ENCODE results near the gene MLYCD.
A peak's percentile ranks its signal among the peaks of the same experiment; 100 is the strongest.

Gene MLYCD

GRCh38 chr16:83899272-83899897, 470 bp downstream of the MLYCD start:
- peak; percentile 7 to 49 for DNase-seq (ENCODE audit: low read depth in 2 of 2, low spot score in 1 of 2)

- DNase-seq (ENCODE audit: low read depth in 2 of 2, low spot score in 1 of 2) = no peak
These were observed 1.1 kb downstream of the MLYCD start for GRCh38 chr16:83899978-83900377.

GRCh38 chr16:83900571-83900970, 1.7 kb downstream of the MLYCD start:
- DNase-seq (ENCODE audit: low read depth in 2 of 2, low spot score in 1 of 2) = no peak

- DNase-seq (ENCODE audit: low read depth in 2 of 2, low spot score in 1 of 2) = no peak
These were observed 2.2 kb downstream of the MLYCD start for GRCh38 chr16:83901101-83901500.

GRCh38 chr16:83903751-83904150, 4.8 kb downstream of the MLYCD start:
- no peak for DNase-seq (ENCODE audit: low read depth in 2 of 2, low spot score in 1 of 2)

GRCh38 chr16:83906683-83907082, 7.8 kb downstream of the MLYCD start:
- no peak for DNase-seq (ENCODE audit: low read depth in 2 of 2, low spot score in 1 of 2)

- DNase-seq (ENCODE audit: low read depth in 2 of 2, low spot score in 1 of 2) = no peak
These were observed 8.2 kb downstream of the MLYCD start for GRCh38 chr16:83907111-83907510.

GRCh38 chr16:83907631-83908250, 8.8 kb downstream of the MLYCD start:
- DNase-seq (ENCODE audit: low read depth in 2 of 2, low spot score in 1 of 2) = no peak

GRCh38 chr16:83908798-83909197, 9.9 kb downstream of the MLYCD start:
- no peak for DNase-seq (ENCODE audit: low read depth in 2 of 2, low spot score in 1 of 2)

- DNase-seq (ENCODE audit: low read depth in 2 of 2, low spot score in 1 of 2) = no peak
These were observed 12.4 kb downstream of the MLYCD start for GRCh38 chr16:83911290-83911689.

GRCh38 chr16:83912519-83913244, 13.8 kb downstream of the MLYCD start:
- DNase-seq (ENCODE audit: low read depth in 2 of 2, low spot score in 1 of 2) = no peak

GRCh38 chr16:83913245-83913633, 14.3 kb downstream of the MLYCD start:
- no peak for DNase-seq (ENCODE audit: low read depth in 2 of 2, low spot score in 1 of 2)

GRCh38 chr16:83914091-83914710, 15.3 kb downstream of the MLYCD start:
- DNase-seq (ENCODE audit: low read depth in 2 of 2, low spot score in 1 of 2) = no peak

GRCh38 chr16:83915081-83915480, 16.2 kb downstream of the MLYCD start:
- DNase-seq (ENCODE audit: low read depth in 2 of 2, low spot score in 1 of 2) = no peak

GRCh38 chr16:83915491-83915890, 16.6 kb downstream of the MLYCD start:
- DNase-seq (ENCODE audit: low read depth in 2 of 2, low spot score in 1 of 2) = no peak

GRCh38 chr16:83917152-83918120, 18.5 kb downstream of the MLYCD start:
- DNase-seq (ENCODE audit: low read depth in 2 of 2, low spot score in 1 of 2) = no peak

GRCh38 chr16:83920894-83921491, 22.1 kb downstream of the MLYCD start:
- DNase-seq (ENCODE audit: low read depth in 2 of 2, low spot score in 1 of 2) = no peak

- DNase-seq (ENCODE audit: low read depth in 2 of 2, low spot score in 1 of 2) = no peak
These were observed 24.9 kb downstream of the MLYCD start for GRCh38 chr16:83923581-83924365.

- DNase-seq (ENCODE audit: low read depth in 2 of 2, low spot score in 1 of 2) = no peak
These were observed 25.8 kb downstream of the MLYCD start for GRCh38 chr16:83924686-83925085.

Data from stimulated activated CD8-positive, alpha-beta memory T cell treated with anti-CD3 and anti-CD28 coated beads, Interleukin-4, amount 100 ng/mL, for 4 hours (primary cell).